ENCODE measurements around the gene NALCN.

DNA sequence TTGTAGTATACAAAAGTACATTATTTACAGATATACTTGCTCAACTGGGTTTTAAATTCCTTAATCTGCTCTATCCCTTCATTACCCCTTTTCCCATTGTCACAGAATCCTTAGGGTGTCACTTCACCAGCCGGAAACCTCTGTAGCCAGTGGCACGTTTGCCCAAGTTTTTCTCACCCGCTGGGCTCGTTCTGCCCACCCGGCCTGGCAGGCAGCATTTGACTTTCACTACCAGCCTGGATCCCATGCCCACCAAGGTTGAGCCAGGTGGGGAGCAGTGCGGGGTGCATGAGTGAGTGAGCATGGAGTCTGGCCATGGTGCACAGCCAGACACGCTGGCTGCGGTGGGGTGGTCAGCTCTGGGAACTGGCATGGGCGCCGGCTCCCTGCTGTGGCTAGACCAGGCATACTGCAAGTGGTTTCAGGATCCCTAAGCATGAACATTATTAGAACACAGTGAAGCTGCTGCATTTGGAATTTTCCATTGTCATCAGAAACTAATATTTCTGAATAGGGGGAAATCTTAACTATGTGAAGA is 98.3 kb downstream of the NALCN start:
- TF ChIP-seq, protein P1, sequence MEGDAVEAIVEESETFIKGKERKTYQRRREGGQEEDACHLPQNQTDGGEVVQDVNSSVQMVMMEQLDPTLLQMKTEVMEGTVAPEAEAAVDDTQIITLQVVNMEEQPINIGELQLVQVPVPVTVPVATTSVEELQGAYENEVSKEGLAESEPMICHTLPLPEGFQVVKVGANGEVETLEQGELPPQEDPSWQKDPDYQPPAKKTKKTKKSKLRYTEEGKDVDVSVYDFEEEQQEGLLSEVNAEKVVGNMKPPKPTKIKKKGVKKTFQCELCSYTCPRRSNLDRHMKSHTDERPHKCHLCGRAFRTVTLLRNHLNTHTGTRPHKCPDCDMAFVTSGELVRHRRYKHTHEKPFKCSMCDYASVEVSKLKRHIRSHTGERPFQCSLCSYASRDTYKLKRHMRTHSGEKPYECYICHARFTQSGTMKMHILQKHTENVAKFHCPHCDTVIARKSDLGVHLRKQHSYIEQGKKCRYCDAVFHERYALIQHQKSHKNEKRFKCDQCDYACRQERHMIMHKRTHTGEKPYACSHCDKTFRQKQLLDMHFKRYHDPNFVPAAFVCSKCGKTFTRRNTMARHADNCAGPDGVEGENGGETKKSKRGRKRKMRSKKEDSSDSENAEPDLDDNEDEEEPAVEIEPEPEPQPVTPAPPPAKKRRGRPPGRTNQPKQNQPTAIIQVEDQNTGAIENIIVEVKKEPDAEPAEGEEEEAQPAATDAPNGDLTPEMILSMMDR (IDR thresholded peaks at IDR 0.05 in 4 of 5, conservative IDR thresholded peaks at IDR 0.05 in 1 of 5) = no peak
- TF ChIP-seq POLR2A (IDR thresholded peaks at IDR 0.05) = no peak

Data from gastrocnemius medialis (tissue), 4 donors.